GM12801 (cell line): ENCODE results near the gene PLEKHM3.

Source experiments
- CTCF ChIP-seq: IDR thresholded peaks from one replicate; pipeline ENCODE4 v1.5.1; 2011; ENCODE audit warnings: control low read depth; ENCODE audit not compliant: insufficient read length; ENCODE audit errors: extremely low read depth

PLEKHM3 gene

DNA sequence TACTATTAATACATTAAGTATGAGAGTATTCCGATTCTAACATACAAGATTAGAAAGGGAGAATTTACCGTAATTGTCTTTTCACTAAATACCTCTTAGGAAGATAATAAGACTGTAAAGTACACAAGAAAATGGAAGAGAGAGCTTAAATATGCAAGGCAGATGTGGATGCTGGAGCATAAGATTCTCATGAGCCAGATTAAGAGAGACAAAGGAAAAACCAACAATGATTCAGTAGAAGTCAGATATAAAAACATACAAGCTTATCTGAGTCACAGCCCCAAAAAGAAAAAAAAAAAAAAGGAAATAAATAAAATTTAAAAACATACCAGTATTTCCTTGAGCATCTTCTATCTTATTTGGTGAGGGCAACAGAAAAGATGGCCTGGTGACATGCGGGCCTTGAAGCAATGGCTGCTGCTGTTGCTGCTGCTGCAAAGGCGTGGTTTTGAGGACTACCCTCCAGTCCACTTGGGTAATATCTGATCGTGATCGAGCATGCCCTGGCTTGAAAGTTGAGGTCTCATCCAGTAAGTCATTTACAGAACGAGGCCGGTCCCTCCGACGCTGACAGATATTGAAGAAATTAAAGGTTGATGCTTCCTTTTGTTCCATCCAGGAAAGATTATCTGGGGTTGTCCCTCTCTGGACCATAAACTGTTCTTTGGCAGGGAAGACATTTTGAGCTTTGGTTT is 24.5 kb downstream of the PLEKHM3 start:
- TF ChIP-seq CTCF = no peak

- TF ChIP-seq CTCF = no peak
These were observed 28.5 kb downstream of the PLEKHM3 start for GRCh38 chr2:207996848-207997247.

DNA sequence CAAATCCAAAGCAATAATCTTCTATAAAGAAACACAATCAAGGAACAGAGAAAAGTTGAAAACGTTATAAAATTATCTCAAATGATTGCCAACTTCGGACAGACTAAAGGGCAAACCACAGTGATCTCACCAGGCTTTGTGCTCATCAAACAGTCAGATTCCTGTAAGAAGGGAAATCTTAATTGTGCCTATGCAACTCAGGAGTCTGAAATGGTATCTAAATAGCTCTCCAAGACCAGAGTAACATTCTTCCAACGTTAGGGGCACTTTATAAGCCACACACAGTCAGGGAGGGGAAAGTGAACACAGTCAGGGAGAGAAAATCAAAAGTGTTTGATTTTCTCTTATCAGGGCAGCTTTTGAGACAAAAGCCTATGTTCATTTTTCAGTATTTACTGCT is 29.4 kb downstream of the PLEKHM3 start:
- no peak for TF ChIP-seq CTCF

DNA sequence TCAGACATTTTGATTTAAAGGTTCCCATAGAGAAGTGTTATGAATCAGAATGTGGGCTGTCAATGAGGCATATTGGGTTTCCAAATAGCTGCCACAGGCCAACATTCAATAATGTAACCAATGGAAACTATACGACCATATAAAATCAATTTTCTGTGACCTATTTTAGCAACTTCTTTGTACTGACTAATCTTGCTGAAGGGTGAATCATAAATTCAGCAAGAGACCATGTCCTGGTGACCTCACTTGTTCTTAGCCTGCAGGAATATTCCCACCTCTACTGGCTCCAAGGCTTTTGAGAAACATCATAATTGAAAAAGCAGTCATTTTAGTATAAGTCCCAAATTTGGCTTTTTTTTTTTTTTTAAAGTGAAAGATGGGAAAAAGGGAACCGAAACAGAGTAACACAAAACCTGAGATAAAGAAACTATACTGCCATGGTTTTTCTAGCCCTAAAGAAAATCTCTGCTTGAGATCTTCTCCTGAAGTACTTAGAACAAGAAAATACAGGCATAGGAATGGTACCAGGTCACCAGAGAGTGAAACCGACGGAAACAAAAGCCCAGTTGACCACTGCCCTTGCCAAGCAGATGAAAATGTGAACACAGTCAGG is 32.1 kb downstream of the PLEKHM3 start:
- no peak for TF ChIP-seq CTCF

DNA sequence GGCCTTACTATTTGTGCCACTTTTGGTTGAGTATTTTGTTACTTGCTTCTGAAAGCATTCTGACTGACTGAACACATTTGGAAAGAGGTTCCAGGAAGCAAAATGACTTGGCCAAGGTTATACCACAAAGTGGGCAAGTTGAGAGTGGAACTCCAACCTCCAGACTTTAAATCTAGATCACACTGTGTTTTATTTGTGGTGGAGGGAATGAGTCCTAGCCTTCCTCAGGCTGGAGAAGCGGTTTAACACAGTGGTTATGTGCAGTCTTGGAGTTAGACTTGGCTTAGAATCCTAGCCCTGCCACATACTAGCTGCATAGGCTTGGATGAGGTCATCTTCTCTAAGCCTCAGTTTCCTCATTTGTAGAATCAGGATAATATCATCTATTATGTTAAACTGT is 33.4 kb downstream of the PLEKHM3 start:
- TF ChIP-seq CTCF = no peak

GRCh38 chr2:207990784-207991183 is 34.5 kb downstream of the PLEKHM3 start:
- no peak for TF ChIP-seq CTCF

GRCh38 chr2:207988975-207989374 is 36.4 kb downstream of the PLEKHM3 start:
- no peak for TF ChIP-seq CTCF
